GM12874 (cell line): ENCODE data around the gene CHST8.

ENCODE experiments used
- TF ChIP-seq, protein P1 (sequence below): IDR thresholded peaks from 2 replicates; pipeline ENCODE4 v1.5.1; 2011; ENCODE audit warnings: low read depth, mild to moderate bottlenecking, control low read depth, low read length, moderate library complexity; ENCODE audit not compliant: insufficient read depth

CHST8 gene

DNA sequence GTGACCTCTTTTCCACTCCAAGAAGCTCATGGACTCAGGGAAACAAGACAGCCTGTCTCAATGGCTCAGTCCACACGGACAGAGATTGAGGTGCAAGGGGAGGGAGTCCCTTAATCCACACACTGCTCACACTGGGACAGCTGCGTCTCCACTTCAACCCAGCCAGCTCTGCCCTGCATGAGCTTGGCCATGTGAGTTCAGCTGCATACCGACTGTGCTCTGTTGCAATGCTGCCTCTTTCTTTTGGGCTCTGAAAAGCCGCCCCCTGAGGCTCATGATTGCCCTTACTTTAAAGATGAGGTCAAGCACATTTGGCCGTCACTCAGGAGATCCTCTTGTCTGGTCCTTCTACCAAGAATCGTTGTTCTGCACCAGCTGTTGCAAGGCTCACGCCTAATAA is 110.1 kb downstream of the CHST8 start:
- TF ChIP-seq, protein P1, sequence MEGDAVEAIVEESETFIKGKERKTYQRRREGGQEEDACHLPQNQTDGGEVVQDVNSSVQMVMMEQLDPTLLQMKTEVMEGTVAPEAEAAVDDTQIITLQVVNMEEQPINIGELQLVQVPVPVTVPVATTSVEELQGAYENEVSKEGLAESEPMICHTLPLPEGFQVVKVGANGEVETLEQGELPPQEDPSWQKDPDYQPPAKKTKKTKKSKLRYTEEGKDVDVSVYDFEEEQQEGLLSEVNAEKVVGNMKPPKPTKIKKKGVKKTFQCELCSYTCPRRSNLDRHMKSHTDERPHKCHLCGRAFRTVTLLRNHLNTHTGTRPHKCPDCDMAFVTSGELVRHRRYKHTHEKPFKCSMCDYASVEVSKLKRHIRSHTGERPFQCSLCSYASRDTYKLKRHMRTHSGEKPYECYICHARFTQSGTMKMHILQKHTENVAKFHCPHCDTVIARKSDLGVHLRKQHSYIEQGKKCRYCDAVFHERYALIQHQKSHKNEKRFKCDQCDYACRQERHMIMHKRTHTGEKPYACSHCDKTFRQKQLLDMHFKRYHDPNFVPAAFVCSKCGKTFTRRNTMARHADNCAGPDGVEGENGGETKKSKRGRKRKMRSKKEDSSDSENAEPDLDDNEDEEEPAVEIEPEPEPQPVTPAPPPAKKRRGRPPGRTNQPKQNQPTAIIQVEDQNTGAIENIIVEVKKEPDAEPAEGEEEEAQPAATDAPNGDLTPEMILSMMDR, result no peak

DNA sequence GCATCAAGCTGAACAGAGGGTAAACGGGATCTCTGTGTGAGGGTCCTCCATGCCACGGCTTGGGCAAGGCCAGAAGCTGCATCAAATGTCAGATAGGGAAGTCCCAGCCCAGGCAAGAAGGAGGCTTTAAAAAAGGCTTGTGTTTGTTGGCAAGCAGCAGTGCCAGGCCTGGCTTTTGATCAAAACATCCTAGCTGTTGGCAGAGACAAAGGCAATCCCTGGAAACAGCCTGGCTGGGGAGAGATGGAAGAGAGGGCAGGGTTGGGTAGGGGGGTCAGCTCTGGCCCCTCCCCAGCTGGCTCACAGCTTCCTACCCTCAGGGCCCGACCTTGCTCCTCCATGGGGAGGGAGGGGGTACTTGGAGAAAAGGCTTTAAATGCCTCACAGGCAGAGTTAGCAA is 113.2 kb downstream of the CHST8 start:
- TF ChIP-seq, protein P1, result no peak

DNA sequence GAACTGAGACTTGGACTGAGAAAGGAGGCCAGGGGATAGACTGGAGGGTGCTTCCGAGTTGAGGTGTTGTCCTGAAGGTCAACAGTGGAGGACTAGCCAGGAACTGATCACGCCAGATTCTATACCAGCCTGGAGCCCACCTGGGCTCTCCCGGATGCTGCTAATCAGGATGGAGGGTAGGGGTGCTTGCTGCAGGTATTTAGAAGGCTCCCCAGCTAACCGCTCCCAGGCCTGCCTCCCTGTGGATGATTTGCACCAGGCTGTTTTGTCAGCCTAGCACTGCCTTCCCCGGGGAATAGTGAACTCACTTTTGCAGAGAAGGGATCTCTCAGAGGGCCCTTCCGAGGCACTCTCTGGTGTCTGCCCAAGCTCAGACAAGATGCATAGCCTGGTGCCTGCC is 114.4 kb downstream of the CHST8 start:
- TF ChIP-seq, protein P1, result no peak

DNA sequence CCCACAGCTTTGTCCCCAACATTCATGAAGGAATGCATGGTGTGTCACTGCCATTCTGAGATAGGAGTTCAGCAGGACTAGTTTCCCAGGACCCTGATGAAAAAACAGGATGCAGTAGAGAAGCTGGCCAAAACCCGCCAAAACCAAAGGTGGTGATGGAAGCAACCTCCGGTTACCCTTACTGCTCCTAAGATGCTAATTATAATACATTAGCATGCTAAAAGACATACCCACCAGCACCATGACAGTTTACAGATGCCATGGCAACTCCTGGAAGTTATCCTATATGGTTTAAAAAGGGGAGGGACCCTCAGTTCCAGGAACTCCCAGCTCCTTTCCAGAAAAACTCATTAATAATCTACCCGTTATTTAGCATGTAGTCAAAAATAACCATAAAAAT is 115.0 kb downstream of the CHST8 start:
- TF ChIP-seq, protein P1, result no peak

DNA sequence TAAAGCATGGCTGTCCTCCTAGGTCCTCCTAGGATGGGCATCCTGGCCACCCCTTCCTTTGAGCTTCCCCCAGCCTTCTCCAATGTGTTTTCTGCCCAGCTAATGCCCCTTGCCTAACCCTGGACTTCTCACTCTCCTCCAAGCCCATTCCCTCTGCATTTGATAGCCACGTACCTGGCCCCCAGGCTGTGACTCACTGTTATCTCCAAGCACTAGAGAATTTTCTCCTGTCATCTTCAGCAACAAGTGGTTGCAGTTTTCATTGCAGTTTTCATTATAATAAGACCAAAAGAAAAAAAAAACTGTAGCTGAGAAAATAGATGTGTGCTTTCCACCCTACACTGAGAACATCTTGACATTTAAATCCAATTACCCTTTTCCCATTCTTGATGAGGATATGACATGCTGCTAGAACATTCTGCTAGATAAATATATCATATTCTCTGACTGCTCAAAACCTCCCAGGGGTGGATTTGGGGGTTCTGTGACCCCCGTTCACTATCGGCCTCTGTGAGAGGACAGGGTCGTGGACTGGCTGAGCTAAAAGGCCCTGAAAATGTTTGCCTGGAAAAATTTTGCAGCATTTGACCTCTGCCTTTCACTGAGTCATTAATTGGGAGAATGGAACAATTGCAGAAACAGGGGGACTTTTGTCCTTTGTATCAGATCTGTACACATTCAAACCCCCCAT is 116.1 kb downstream of the CHST8 start:
- TF ChIP-seq, protein P1, result no peak

DNA sequence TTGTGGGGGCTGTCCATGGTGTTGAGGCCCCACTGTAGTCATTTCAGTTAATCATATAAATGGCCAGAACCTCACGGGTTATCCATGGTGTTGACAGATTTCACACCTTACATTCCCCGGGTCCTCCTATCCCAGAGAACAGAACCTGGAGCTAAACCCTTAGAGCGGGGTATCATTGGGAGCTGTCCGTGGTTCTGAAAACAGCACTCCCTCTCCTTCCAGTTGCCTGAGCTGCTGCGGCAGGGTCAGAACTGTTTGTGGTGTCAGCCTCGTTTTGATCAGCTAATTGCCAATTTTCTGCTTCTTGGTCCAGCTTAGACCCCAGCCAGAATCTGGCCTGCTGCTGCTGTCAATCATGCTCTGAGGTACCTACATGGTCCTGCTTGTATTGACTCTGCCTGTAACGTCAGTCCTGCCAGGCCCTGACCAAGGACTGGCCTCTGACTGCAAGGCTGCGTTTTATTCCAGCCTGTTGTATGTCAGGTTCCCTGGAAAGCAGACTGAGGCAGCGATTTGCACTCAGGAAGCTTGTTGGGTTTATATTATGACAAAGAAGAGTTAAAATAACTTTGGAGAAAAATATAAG is 119.2 kb downstream of the CHST8 start:
- TF ChIP-seq, protein P1, result no peak

DNA sequence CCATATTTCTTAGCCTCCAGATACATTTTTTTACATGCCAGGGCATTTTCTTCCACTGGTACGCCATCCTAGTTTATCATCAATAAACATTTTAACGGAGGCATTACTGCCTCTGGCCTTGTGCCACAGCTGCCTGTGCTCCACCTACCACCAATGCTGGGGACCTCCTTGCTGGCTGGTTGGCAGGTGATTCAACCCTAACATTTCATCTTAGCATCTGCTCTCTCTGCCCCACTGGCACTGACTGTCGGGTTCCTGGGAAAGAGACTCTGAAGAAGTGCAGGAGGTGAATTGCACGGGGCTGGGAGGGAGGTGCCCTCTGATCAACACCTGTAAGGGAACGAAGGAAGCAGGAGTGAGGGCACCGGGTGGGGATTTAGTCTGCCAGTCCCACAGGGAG is 123.5 kb downstream of the CHST8 start:
- TF ChIP-seq, protein P1, result no peak

DNA sequence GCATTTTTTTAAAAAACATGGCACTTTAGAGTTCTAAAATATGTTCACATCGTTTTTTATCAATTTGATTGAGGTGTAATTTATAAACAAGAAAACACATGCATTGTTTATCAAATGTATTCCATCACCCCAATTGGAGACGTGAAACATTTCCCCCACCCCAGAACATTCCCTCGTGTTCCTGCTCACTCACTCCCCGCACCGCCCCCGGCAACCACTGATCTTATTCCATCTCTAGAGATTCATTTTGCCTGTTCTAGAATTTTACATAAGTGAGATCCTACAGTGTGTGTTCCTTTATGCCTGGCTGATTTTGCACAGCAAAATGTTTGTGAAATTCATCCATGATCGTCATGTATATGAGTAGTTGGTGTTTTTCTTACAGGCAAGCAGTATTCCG is 124.4 kb downstream of the CHST8 start:
- TF ChIP-seq, protein P1, result no peak
